Endothelial cell of umbilical vein (primary cell): Measurements from ENCODE around the gene TTLL5. TPM values are rescaled to one million over a fixed set of nuclear protein-coding genes. Genes with fewer than 3 reads are reported as not detected.

Source experiments
- BruUV-seq: library from RNA; stranded (reverse); fragments of 400-500 nt; replicated peaks from 2 replicates; lab custom pipeline; 2021; lab: Mats Ljungman, UMichigan
- CTCF ChIA-PET: fragments of 300-600, 350-600 bp; sonication (Branson Sonifier 250); formaldehyde crosslinking; loops from one replicate; lab custom pipeline; 2021; ENCODE audit warnings: antibody characterized with exemption, inconsistent platforms; lab: Charles Lee
- POLR2A ChIA-PET: fragments of 300-600, 350-600 bp; sonication (Branson Sonifier 250); formaldehyde crosslinking; loops from one replicate; lab custom pipeline; 2021; ENCODE audit warnings: antibody characterized with exemption, inconsistent platforms; lab: Charles Lee
- DNase-seq: peaks from one replicate; pipeline ENCODE4 v3.0.0-alpha.2; 2011; ENCODE audit warnings: low read depth, low spot score
- FAIRE-seq: peaks from 2 replicates; lab custom pipeline; 2011; peaks lifted over from hg19 to GRCh38; lab: Jason Lieb, UNC
- H2AFZ ChIP-seq: 2 replicates; pipeline ENCODE4 v1.6.0; 2012; ENCODE audit warnings: low read depth, low read length, control low read depth, inconsistent platforms
- H3K27ac ChIP-seq: 2 replicates; pipeline ENCODE4 v1.5.1; 2011; ENCODE audit warnings: low read depth, mild to moderate bottlenecking, control low read depth, low read length, moderate library complexity; ENCODE audit not compliant: insufficient read depth
- H3K27me3 ChIP-seq, 2 experiments: 2 replicates each; pipeline versions ENCODE4 v1.6.0 to v1.6.1; 2011; ENCODE audit warnings: low read length in 2 of 2, mixed read lengths in 1 of 2; ENCODE audit not compliant: control insufficient read depth in 2 of 2, insufficient read depth in 2 of 2
- H3K36me3 ChIP-seq, 2 experiments: 2 replicates in 1 of 2; 3 replicates in 1 of 2; pipeline ENCODE4 v1.5.1; 2011; ENCODE audit warnings: low read length in 2 of 2, mild to moderate bottlenecking in 1 of 2, moderate library complexity in 1 of 2; ENCODE audit not compliant: control insufficient read depth in 2 of 2, insufficient read depth in 2 of 2; ENCODE audit errors: extremely low read depth in 1 of 2
- H3K4me1 ChIP-seq: 3 replicates; pipeline ENCODE4 v1.5.1; 2011; ENCODE audit warnings: mild to moderate bottlenecking, low read length; ENCODE audit not compliant: control insufficient read depth, insufficient read depth; ENCODE audit errors: extremely low read depth
- H3K4me2 ChIP-seq: 2 replicates; pipeline ENCODE4 v1.6.1; 2011; ENCODE audit warnings: low read length, control low read depth, mixed read lengths; ENCODE audit not compliant: insufficient read depth
- H3K4me3 ChIP-seq, 3 experiments: fragments of 200-600 bp in 1 of 3; sonication (generic), shearing (Covaris generic) in 1 of 3; replicated peaks in 1 of 3; 2 replicates each; pipeline ENCODE4 v1.5.1; 2011 to 2016; ENCODE audit warnings: control low read depth in 3 of 3, low read length in 3 of 3, mild to moderate bottlenecking in 2 of 3, inconsistent platforms in 1 of 3, low read depth in 1 of 3, moderate library complexity in 1 of 3; ENCODE audit not compliant: insufficient read depth in 1 of 3
- H3K79me2 ChIP-seq: 2 replicates; pipeline ENCODE4 v1.6.0; 2012; ENCODE audit warnings: low read length, inconsistent platforms; ENCODE audit not compliant: control insufficient read depth, insufficient read depth
- H3K9ac ChIP-seq: replicated peaks from 2 replicates; pipeline ENCODE3; 2011; ENCODE audit warnings: low read length, control low read depth; ENCODE audit not compliant: insufficient read depth; ENCODE audit errors: extremely low read depth
- H3K9me1 ChIP-seq: replicated peaks from 3 replicates; pipeline ENCODE4 v1.6.0; 2011; ENCODE audit warnings: mild to moderate bottlenecking, low read length; ENCODE audit not compliant: control insufficient read depth, insufficient read depth; ENCODE audit errors: extremely low read depth
- H3K9me3 ChIP-seq: replicated peaks from 2 replicates; pipeline ENCODE4 v1.5.1; 2012; ENCODE audit warnings: low read length, inconsistent platforms; ENCODE audit not compliant: control insufficient read depth, insufficient read depth
- H4K20me1 ChIP-seq: replicated peaks from 2 replicates; pipeline ENCODE3; 2011; ENCODE audit warnings: mild to moderate bottlenecking, low read length; ENCODE audit not compliant: control insufficient read depth, insufficient read depth; ENCODE audit errors: extremely low read depth
- CTCF ChIP-seq, 2 donors: IDR thresholded peaks; 1 replicate in 1 of 2; 2 replicates in 1 of 2; pipeline ENCODE4 v1.5.1; 2011; ENCODE audit warnings: low read length in 2 of 2, mild to moderate bottlenecking in 2 of 2, moderate library complexity in 2 of 2, control low read depth in 1 of 2, inconsistent platforms in 1 of 2, low read depth in 1 of 2; ENCODE audit not compliant: insufficient read depth in 1 of 2; ENCODE audit errors: extremely low read depth in 1 of 2
- EZH2 ChIP-seq: IDR thresholded peaks from 2 replicates; pipeline ENCODE4 v1.6.1; 2012; ENCODE audit warnings: borderline replicate concordance, low read depth, mild to moderate bottlenecking, moderate library complexity, low read length, inconsistent platforms; ENCODE audit not compliant: severe bottlenecking
- FOS ChIP-seq: IDR thresholded peaks from 2 replicates; pipeline ENCODE4 v1.6.1; 2011; ENCODE audit warnings: mild to moderate bottlenecking, low read length, moderate library complexity, borderline replicate concordance; ENCODE audit not compliant: insufficient read depth
- GATA2 ChIP-seq: IDR thresholded peaks from 2 replicates; pipeline ENCODE4 v1.7.0; 2011; ENCODE audit warnings: low read depth, mild to moderate bottlenecking, moderate library complexity, mixed read lengths, low read length; ENCODE audit not compliant: insufficient read length, insufficient read depth
- JUN ChIP-seq: IDR thresholded peaks from 2 replicates; pipeline ENCODE4 v1.6.1; 2011; ENCODE audit warnings: borderline replicate concordance, low read depth; ENCODE audit not compliant: insufficient read length, insufficient read depth
- MAX ChIP-seq: IDR thresholded peaks from 2 replicates; pipeline ENCODE4 v1.6.1; 2011; ENCODE audit not compliant: insufficient read depth, insufficient read length
- MYC ChIP-seq: IDR thresholded peaks from one replicate; pipeline ENCODE4 v1.6.1; 2011; ENCODE audit warnings: mild to moderate bottlenecking, low read depth, low read length
- POLR2A ChIP-seq: IDR thresholded peaks from 2 replicates; pipeline ENCODE4 v1.6.1; 2012; ENCODE audit warnings: low read depth, mild to moderate bottlenecking, control low read depth, low read length
- POLR2AphosphoS5 ChIP-seq: IDR thresholded peaks from 2 replicates; pipeline ENCODE4 v1.6.1; 2012; ENCODE audit warnings: low read depth, mild to moderate bottlenecking, control low read depth, low read length, moderate library complexity; ENCODE audit not compliant: insufficient read depth
- dilution Hi-C: fragments of 300-500 bp; cut with MboI; formaldehyde crosslinking; loops from one replicate; pipeline ENCODE4 v1.15.0; 2019; ENCODE audit warnings: low sequenced_read_pairs; ENCODE audit not compliant: extremely low pct_ligation_motif_present
- intact Hi-C: fragments of 100-400 bp; cut with micrococcal nuclease; formaldehyde crosslinking; loops from one replicate; pipeline ENCODE4 v1.10.0; 2022
- polyA plus RNA-seq, 4 experiments: library from polyadenylated mRNA; depleted of rRNA in 3 of 4; stranded (reverse) in 3 of 4; unstranded in 1 of 4; fragments of >200 nt; gene quantifications; 2 replicates each; pipeline versions ENCODE4 v1.2.1 to v1.2.3, GENCODE V29; 2011 to 2012; ENCODE audit warnings: missing spikeins in 1 of 4
- total RNA-seq: library from RNA; stranded (reverse); gene quantifications from 2 replicates; pipeline ENCODE4 v1.2.3, GENCODE V29; 2021

The TTLL5 gene
- total and polyA plus RNA-seq, 2 donors (not counting 3 experiments of a cell fraction or from before 2014, with no cell fraction given), result 33.2 to 93.6 TPM

- intact Hi-C loops, result no loop called here
- Histone ChIP-seq H3K36me3 (peaks cover 10 to 17% of the 10 kb centered on the region in 2 experiments), H3K4me1 (peaks cover 12% of the 10 kb centered on the region), H3K27ac (no peak overlapping the region), H3K4me3 (no peak overlapping the region), H3K9ac (no peak overlapping the region), H3K4me2 (no peak overlapping the region), H3K79me2 (peaks cover 2% of the 10 kb centered on the region), H4K20me1 (no peaks in the 10 kb centered on the region), H3K27me3 (no peaks in the 10 kb centered on the region), H2AFZ (no peak overlapping the region), H3K9me3 (no peaks in the 10 kb centered on the region), H3K9me1 (no peaks in the 10 kb centered on the region)
- dilution Hi-C loops, result no loop called here
- no peak for DNase-seq
- ChIA-PET POLR2A (no interaction called here), CTCF (interaction anchor here (0.6 to 1.7 kb wide), 2 partner anchors 23 to 32 kb away, joined by 5 to 6 read pairs; no protein-coding TSS in a partner anchor)
- no TSS peak for BruUV-seq
- no peak for FAIRE-seq
- TF ChIP-seq MYC, result no peak
- TF ChIP-seq EZH2, result no peak
- no peak for TF ChIP-seq GATA2
- TF ChIP-seq POLR2A, result no peak
- no peak for TF ChIP-seq FOS
- no peak for TF ChIP-seq CTCF (IDR thresholded peaks at IDR 0.05; ENCODE audit: extremely low read depth in 1 of 2, insufficient read depth in 1 of 2, low read depth in 1 of 2, low read length in 2 of 2)
- no peak for TF ChIP-seq MAX
- no peak for TF ChIP-seq POLR2AphosphoS5
- no peak for TF ChIP-seq JUN
These were observed 24.9 kb downstream of the TTLL5 start for GRCh38 chr14:75685910-75686309.
